Raji (cell line): ENCODE results near the gene RAET1L.

Experiments
- POLR2A ChIP-seq: IDR thresholded peaks from 2 replicates; pipeline ENCODE4 v1.6.1; 2011; ENCODE audit warnings: low read depth, low read length, control low read depth; ENCODE audit not compliant: insufficient read depth

The RAET1L gene, protein sequence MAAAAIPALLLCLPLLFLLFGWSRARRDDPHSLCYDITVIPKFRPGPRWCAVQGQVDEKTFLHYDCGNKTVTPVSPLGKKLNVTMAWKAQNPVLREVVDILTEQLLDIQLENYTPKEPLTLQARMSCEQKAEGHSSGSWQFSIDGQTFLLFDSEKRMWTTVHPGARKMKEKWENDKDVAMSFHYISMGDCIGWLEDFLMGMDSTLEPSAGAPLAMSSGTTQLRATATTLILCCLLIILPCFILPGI

DNA sequence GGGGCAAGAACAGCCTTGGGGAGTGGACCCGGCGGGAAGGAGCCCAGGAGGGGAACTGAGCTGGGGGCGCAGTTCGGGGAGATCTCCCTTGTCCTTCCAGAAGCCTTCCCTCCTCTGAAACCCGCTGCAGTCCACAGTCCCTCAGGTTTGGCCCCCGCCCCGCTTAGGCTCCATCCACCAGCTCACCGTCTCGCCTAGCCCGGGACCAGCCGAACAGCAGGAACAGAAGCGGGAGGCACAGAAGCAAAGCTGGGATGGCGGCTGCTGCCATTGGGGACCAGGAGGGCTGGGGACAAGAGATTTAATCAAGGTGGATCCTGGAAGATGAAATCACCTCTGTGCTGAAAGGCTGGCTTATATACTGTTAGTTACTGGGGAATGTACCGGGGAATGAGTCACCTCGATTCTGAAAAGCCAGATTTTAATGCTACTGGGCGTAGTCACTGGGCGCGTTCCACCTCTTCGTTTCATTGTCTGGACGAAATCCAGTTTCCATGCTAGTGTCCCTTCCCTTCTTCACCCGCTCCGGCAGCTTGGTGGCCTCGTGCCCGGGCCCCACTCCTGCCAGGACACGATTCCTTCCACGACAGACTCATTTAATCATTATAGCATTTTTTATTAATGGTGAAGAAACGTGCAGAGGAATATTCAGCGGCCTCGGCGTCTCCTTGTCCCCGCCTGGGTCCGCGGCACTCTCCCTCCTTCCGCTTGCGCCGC is at the start of gene RAET1L:
Gene RAET1L (minus strand): TSS at position 332 of the 717 bp plus-strand sequence. CDS start 61 bp downstream, at position 271.
- no peak for TF ChIP-seq POLR2A

- TF ChIP-seq POLR2A, result no peak
Measured at GRCh38 chr6:150075034-150075421, 49.7 kb upstream of the RAET1L start.

DNA sequence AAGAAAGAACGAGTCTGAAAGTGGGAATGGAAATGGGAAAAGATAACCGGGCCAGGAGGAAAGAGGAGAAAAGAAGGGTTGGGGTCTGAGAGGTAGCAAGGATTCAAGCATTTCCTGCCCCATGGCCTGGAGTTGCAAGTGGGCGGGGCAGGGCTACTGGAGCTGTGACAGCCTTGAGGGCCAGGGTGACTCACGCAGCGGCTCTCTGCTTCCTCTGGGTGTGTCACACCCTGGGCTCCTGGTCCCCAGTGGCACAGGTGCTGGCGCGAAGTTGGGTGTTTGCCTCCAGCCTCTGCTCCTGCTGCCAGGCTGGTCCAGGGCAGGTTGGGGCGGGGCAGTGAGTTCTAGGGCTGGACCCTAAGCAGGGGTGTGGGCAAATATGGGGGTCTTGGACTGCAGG is 46.9 kb upstream of the RAET1L start:
- TF ChIP-seq POLR2A, result no peak

- no peak for TF ChIP-seq POLR2A
Measured at GRCh38 chr6:150070236-150070818, 45.0 kb upstream of the RAET1L start.

GRCh38 chr6:150069706-150070105 is 44.4 kb upstream of the RAET1L start:
- no peak for TF ChIP-seq POLR2A

- TF ChIP-seq POLR2A, result peak; percentile 53
Measured at GRCh38 chr6:150068720-150069648, 43.7 kb upstream of the RAET1L start, which contains the start of gene ULBP3. TSS of gene ULBP3 (minus strand) at chr6:150069121. CDS start at chr6:150069066, 55 bp downstream.

- no peak for TF ChIP-seq POLR2A
Measured at GRCh38 chr6:150068151-150068550, 42.8 kb upstream of the RAET1L start.

DNA sequence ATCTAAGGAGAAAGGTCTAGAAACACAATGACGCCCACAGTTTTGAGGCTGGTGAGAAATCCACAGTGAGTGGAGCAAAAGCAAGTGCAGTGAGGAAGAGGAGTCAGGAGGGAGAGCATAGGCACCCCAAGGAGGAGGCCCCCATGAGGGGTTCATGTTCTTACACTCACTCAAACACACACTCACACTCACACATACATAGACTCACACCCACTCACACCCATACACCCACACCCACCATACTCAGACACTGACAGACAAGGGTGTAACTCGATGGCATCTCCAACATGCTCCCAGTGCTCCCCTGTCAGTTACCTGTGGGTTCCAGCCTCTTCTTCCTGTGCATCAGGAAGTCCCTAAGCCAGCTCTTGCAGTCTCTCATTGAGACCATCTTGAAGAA is 39.8 kb upstream of the RAET1L start:
- no peak for TF ChIP-seq POLR2A

DNA sequence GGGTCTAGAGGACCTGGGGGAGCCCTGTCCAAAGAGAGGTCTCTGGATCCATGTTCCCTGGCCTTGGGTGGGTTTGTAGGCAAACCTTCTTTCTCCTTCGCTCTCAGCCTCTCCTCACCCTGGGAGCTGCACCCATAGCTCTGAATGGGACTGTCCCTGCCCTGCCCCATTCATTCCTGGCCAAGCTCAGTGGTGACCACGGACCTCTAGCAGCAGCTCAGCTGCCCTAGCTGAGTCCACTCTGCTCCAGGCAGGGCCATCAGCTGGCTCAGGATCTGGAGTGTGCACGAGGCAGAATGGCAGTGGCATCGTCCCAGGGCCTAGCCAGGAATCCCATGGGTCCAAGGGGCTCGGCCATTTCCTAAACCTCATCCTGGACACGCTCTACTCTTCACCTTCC is 38.3 kb upstream of the RAET1L start:
- no peak for TF ChIP-seq POLR2A

GRCh38 chr6:150058986-150059385 is 33.7 kb upstream of the RAET1L start:
- TF ChIP-seq POLR2A, result no peak

DNA sequence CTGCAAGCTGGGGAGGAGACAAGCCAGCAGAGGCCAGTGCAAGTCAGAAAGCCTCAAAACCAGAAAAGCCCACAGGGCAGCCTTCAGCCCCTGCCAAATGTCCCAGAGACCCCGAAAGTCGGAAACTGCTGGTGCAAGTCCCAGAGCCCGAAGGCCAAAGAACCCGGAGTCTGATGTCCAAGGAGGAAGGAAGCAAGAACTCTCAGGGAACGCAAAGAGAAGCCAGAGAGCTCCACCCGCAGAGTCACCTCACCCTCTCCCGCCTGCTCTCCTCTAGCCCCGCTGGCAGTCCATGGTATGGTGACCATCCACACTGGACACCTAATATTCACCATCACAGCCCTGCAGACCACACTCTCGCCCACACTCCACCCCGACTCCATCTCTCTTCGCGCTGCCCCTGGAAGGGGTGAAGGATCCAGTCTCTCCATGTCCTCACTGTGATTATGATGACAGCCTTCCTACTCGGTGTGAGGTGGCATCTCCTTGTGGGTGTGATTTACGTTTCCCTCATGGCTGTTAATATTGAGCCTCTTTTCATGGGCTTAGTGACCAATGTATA is 33.0 kb upstream of the RAET1L start:
- no peak for TF ChIP-seq POLR2A

DNA sequence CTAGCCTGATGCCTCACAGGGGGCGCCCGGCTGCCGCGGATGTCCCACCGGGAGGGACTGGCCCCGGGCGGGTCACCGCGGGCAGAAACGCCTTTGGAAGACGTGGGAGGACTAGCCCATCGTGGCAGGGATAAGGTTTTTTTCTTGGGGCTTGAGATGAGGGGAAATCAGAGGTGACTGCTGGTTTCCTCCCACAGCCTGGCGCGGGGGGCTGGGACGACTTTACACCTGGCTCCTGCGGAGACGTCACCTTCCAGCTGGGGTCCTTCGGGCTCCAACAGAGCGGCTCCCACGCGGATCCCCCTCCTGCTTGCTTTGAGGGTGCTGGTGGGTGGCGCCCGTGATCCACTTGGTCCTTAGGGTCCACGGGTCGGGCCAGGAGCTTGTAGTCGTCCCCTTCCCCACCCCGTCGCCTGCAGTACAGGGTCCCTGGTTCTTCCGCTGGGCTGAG is 32.2 kb upstream of the RAET1L start:
- TF ChIP-seq POLR2A, result no peak

- no peak for TF ChIP-seq POLR2A
Measured at GRCh38 chr6:150056916-150057315, 31.6 kb upstream of the RAET1L start.

- TF ChIP-seq POLR2A, result no peak
Measured at GRCh38 chr6:150056156-150056555, 30.8 kb upstream of the RAET1L start.

GRCh38 chr6:150055131-150055530 is 29.8 kb upstream of the RAET1L start:
- no peak for TF ChIP-seq POLR2A
